GM12875 (cell line): Measurements from ENCODE around the gene DDO.

ENCODE experiments used
- H3K4me3 ChIP-seq: one replicate; pipeline ENCODE4 v1.5.1; 2011; ENCODE audit warnings: low read depth, low read length, control low read depth
- CTCF ChIP-seq: IDR thresholded peaks from 2 replicates; pipeline ENCODE4 v1.5.1; 2011; ENCODE audit warnings: low read depth, mild to moderate bottlenecking, control low read depth, inconsistent platforms, low read length, moderate library complexity, borderline replicate concordance; ENCODE audit not compliant: insufficient read depth

DDO gene

GRCh38 chr6:110449541-110449895 is 34.1 kb upstream of the DDO start:
- H3K4me3 ChIP-seq = no peak overlapping the region
- no peak for TF ChIP-seq CTCF

DNA sequence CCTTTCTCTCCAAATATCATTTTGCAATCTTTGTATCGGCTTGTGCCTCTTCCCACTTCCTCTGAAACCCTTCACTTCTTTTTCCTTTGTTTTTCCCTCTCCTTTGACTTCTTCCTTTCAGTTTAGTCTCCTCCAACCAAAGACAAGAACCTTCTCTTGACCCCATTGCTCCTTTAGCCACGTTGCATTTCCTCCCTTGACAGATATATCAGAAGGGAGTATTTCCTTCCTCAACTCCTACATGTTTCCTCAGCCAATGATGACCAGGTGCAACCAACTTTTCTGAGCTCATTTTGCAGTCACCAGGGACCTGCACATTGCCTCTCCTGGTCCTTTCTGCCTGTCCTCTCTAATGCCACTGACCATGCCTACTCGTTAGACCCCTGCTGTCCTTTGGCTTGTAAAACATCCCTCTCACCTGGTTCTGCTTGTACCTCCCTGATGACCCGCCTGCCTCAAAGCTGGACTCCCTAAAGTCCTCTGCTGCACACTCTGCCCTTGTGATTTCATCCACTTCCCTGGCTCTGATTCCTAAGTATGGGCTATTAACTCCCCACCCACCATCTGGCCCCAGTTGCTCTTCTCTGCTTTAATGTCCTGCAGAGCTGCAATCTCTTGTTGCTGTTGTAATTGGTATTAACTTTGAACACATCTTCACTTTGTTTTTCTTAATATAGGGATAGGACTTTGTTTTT is 33.6 kb upstream of the DDO start:
- H3K4me3 ChIP-seq = no peak overlapping the region
- no peak for TF ChIP-seq CTCF

DNA sequence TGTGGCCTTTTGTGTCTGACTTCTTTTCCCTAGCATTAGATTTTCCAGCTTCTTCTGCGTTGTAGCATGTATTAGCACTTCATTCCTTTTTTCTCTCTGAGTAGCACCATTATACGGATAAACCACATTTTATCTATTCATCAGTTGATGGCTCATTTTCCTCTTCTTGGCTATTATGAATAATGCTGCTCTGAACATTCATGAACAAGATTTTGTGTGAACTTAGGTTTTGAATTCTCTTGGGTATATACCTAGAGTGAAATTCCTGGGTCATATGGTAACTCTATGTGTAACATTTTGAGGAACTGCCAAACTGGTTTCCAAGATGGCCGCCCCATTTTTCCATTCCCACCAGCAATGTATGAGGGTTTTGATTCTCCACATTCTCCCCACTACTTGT is 32.4 kb upstream of the DDO start:
- no peak overlapping the region for H3K4me3 ChIP-seq
- TF ChIP-seq CTCF = no peak

GRCh38 chr6:110446405-110446804 is 31.0 kb upstream of the DDO start:
- no peak for TF ChIP-seq CTCF
- H3K4me3 ChIP-seq = no peak overlapping the region

GRCh38 chr6:110440026-110440425 is 24.7 kb upstream of the DDO start:
- no peak overlapping the region for H3K4me3 ChIP-seq
- no peak for TF ChIP-seq CTCF

GRCh38 chr6:110439356-110439755 is 24.0 kb upstream of the DDO start:
- H3K4me3 ChIP-seq = no peak overlapping the region
- TF ChIP-seq CTCF = no peak

GRCh38 chr6:110434961-110435602 is 19.7 kb upstream of the DDO start:
- no peak for TF ChIP-seq CTCF
- H3K4me3 ChIP-seq = no peak overlapping the region
